NCI-H510A (cell line): ENCODE results near the gene ARHGAP45.
"Not testable (repeated sequence)": the region's sequence is repeated elsewhere in the genome, so short reads cannot be mapped to it uniquely, and the experiment has no call there.

Experiments
- DNase-seq: peaks from one replicate; lab custom pipeline; 2025; lab: John Stamatoyannopoulos, UW

Gene ARHGAP45

DNA sequence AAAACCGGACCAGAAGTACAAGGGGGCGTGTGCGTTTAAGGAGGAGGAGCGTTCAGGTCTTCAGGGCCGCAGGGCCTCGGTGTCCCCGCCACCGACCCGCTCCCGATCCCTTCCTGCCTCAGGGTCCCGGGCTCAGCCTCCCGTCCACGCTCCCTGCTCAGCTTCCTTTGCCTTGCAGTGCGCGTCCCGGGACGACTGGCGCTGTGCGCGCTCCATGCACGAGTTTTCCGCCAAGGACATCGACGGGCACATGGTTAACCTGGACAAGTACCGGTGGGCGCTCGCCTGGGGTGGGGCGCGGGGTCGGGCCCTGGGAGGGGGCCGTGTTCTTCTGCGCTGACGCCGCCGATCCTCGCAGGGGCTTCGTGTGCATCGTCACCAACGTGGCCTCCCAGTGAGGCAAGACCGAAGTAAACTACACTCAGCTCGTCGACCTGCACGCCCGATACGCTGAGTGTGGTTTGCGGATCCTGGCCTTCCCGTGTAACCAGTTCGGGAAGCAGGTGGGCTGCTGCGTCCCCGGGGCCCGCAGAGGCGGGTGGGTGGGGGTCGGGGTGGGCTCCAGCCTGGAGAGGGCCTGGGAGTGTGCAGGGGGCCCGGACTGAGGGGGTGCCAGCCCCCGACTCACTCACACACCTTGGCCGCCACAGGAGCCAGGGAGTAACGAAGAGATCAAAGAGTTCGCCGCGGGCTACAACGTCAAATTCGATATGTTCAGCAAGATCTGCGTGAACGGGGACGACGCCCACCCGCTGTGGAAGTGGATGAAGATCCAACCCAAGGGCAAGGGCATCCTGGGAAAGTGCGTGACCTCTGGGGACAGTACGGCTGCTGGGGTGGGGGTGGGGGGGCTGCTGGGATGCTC is 38.3 kb downstream of the ARHGAP45 start:
- DNase-seq: no peak

- no peak for DNase-seq
These were observed 39.2 kb downstream of the ARHGAP45 start for GRCh38 chr19:1105873-1106840.

DNA sequence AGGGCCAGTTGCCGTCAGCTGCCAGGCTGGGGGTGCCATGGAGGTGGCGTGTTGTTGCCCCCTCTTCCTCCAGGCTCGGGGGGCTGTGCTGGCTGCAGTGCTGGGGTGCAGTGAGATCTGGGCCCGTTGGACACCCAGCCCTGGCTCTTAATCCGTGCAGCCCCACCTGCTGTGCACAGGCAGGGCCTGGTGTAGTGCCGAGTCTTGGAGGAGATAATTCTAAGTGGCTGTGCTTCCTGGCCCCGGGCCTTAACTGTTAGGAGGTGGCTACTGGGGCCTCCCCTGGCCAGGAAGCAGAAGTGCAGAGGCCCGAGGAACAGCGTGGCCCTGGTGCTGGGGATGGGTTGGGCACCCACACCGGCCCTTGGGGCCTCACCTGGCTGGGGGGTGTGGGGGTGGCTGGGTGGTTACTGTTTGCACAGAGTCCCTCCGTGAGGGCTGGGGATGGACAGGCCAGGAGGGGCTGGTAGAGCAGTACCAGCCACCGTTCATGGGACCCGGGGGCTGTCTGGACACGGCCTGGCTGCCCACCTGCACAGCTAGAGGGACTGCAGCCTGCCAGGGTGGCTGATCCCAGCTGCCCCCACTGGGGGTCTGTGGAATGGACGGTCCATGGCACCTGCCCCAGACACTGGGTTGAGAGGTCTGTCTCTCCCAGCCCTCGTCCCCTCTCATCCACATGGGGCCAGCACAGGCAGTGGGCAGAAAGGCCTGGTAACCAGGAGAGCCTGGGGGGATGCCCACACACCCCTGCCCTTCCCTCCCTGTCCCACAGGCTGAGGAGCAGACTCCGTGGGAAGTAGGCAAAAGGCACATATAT is 40.1 kb downstream of the ARHGAP45 start:
- no peak for DNase-seq

GRCh38 chr19:1107661-1108261 is 40.8 kb downstream of the ARHGAP45 start:
- DNase-seq: no peak

GRCh38 chr19:1108291-1109031 is 41.5 kb downstream of the ARHGAP45 start:
- no peak for DNase-seq

- no peak for DNase-seq
These were observed 42.1 kb downstream of the ARHGAP45 start for GRCh38 chr19:1109032-1109551.

GRCh38 chr19:1109697-1110671 is 43.0 kb downstream of the ARHGAP45 start:
- no peak for DNase-seq

DNA sequence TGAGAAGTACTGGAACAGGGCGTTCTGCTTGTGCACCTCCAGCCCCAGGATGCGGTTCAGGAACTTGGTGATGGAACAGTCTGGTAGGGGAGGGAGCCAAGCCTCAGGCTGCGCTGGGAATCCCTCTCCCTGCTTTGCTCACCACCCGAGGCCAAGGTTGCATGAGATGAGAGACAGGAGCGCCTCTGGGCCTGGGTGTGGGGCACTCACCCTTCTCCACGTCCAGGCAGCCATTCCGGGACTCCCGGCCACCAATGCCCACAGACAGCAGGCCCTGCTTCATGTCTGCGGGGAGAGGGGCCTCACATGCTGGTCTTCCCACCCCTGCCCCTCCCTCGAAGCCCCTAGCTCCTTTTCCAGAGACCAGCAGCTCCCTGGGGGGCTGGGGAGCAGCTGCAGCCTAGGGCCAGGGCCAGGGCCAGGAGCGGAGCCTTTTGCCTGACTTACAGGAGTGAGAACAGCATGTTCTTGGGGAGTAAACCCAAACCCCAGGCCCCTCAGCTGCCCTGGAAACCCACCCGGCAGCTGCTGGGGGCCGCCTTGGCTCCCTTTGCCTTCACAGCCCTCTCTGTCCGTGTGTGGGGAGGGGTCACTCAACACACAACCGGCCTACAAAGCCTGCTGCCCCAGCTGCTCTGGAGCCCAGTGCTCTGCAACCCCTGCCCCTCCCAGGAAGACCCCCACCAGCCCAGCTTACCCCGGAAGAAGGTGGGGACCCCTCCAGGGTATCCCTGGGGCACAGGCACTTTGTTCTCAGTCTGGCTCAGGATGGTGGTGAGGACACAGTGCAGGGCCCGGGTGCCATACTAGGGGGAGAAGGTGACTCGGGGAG is 44.1 kb downstream of the ARHGAP45 start:
- DNase-seq: no peak

GRCh38 chr19:1111641-1112267 is 44.8 kb downstream of the ARHGAP45 start:
- no peak for DNase-seq

- DNase-seq: no peak
These were observed 45.5 kb downstream of the ARHGAP45 start for GRCh38 chr19:1112268-1113029.

DNA sequence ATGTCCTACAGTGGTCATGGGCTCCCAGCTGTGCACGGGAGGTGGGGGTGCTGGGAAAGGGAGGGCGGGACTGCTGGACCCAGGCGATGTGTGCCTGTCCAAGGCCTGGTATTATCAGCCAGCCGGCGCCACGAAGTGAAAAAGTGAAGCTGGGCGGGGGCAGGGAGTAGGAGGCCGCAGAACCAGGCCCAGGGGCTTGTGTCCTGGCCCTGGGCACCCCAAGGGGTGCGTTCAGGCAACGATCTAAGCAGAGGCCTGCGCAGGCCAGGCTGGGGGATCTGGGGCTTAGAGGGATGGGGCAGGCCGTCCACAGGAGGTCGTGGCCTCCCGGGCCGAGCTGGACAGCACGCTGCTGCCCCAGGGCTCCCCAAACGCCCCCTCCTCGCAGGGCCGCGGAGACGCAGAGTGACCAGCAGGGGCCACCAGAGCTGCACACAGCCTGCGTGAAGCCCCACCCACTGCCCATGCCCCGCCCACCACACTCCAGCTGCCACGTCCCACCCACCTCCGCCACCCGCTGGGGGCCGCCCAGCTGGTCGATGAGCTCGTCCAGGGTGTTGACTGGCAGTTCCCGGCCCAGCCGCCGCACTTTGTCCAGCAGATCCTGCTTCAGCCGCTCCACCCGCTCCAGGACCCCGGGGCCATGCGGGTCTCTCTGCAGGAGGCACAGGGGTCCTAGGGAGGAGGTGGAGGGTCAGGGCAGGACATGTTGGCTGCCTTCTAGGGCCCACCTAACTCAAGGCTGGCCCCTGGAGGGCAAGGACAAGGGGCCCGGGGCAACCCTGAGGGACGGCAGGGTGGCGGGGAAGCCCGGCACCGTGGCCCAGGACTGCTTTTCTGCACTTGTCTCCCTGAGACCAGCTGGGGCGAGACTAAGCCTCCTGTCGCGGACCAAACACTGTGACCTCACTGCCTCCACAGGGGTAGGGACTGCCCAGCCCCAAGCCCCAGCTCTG is 46.3 kb downstream of the ARHGAP45 start:
- DNase-seq: no peak

GRCh38 chr19:1113986-1114483 is 47.1 kb downstream of the ARHGAP45 start:
- DNase-seq: no peak

- DNase-seq: not testable (repeated sequence)
These were observed 47.8 kb downstream of the ARHGAP45 start for GRCh38 chr19:1114728-1115127.

GRCh38 chr19:1115646-1116420 is 48.9 kb downstream of the ARHGAP45 start:
- no peak for DNase-seq
